GM18867 (cell line): Measurements from ENCODE around the gene ETHE1.
A peak's percentile ranks its signal among the peaks of the same experiment; 100 is the strongest.

ENCODE experiments used
- ATAC-seq: cut with Tn5 transposase; IDR thresholded peaks from one replicate; pipeline ENCODE4 v1.9.1; 2021; ENCODE audit warnings: mild to moderate bottlenecking, moderate library complexity; ENCODE audit not compliant: unreplicated experiment

ETHE1 gene

GRCh38 chr19:43526884-43527859 lies at the start of gene ETHE1:
Gene ETHE1 (minus strand): TSS chr19:43527201. CDS start chr19:43527177, 24 bp downstream.
- ATAC-seq = peak; percentile 81

GRCh38 chr19:43575955-43576878 lies 49.2 kb upstream of the ETHE1 start:
- ATAC-seq = no peak

- ATAC-seq = peak; percentile 95
Observed at GRCh38 chr19:43575156-43575950, 48.4 kb upstream of the ETHE1 start, which contains the start of the genes PINLYP and XRCC1. Gene PINLYP (plus strand): TSS chr19:43575801. CDS start chr19:43577192, 1,391 bp downstream. Gene XRCC1 (minus strand): TSS chr19:43575527. CDS start chr19:43575458, 69 bp downstream.

GRCh38 chr19:43574424-43575155 lies 47.6 kb upstream of the ETHE1 start:
- ATAC-seq = no peak

- no peak for ATAC-seq
Observed at GRCh38 chr19:43572171-43572588, 45.2 kb upstream of the ETHE1 start.

- no peak for ATAC-seq
Observed at GRCh38 chr19:43570174-43570791, 43.3 kb upstream of the ETHE1 start.

GRCh38 chr19:43569657-43570056 lies 42.7 kb upstream of the ETHE1 start:
- no peak for ATAC-seq

- no peak for ATAC-seq
Observed at GRCh38 chr19:43564800-43565199, 37.8 kb upstream of the ETHE1 start.

- no peak for ATAC-seq
Observed at GRCh38 chr19:43563816-43564457, 36.9 kb upstream of the ETHE1 start.

GRCh38 chr19:43562698-43563241 lies 35.8 kb upstream of the ETHE1 start:
- ATAC-seq = peak; percentile 74

- no peak for ATAC-seq
Observed at GRCh38 chr19:43562226-43562697, 35.3 kb upstream of the ETHE1 start.

- ATAC-seq = no peak
Observed at GRCh38 chr19:43561139-43561970, 34.4 kb upstream of the ETHE1 start.

- no peak for ATAC-seq
Observed at GRCh38 chr19:43560687-43561086, 33.7 kb upstream of the ETHE1 start.

GRCh38 chr19:43555185-43555770 lies 28.3 kb upstream of the ETHE1 start:
- no peak for ATAC-seq

- no peak for ATAC-seq
Observed at GRCh38 chr19:43554317-43554895, 27.4 kb upstream of the ETHE1 start.

GRCh38 chr19:43553656-43554055 lies 26.7 kb upstream of the ETHE1 start:
- ATAC-seq = no peak

GRCh38 chr19:43552616-43553015 lies 25.6 kb upstream of the ETHE1 start:
- no peak for ATAC-seq
